NCI-H524 (cell line): Measurements from ENCODE around the gene NRARP.
"Not testable (repeated sequence)": the region's sequence is repeated elsewhere in the genome, so short reads cannot be mapped to it uniquely, and the experiment has no call there.

Experiments
- DNase-seq, 2 experiments: peaks; one replicate each; lab custom pipeline; 2025; lab: John Stamatoyannopoulos, UW

NRARP gene

GRCh38 chr9:137302118-137302448 lies at the start of gene NRARP:
Gene NRARP, minus strand, starts transcription at chr9:137302271. Its CDS starts 343 bp downstream, at chr9:137301928.
- peak; percentile 79 to 91 for DNase-seq

DNA sequence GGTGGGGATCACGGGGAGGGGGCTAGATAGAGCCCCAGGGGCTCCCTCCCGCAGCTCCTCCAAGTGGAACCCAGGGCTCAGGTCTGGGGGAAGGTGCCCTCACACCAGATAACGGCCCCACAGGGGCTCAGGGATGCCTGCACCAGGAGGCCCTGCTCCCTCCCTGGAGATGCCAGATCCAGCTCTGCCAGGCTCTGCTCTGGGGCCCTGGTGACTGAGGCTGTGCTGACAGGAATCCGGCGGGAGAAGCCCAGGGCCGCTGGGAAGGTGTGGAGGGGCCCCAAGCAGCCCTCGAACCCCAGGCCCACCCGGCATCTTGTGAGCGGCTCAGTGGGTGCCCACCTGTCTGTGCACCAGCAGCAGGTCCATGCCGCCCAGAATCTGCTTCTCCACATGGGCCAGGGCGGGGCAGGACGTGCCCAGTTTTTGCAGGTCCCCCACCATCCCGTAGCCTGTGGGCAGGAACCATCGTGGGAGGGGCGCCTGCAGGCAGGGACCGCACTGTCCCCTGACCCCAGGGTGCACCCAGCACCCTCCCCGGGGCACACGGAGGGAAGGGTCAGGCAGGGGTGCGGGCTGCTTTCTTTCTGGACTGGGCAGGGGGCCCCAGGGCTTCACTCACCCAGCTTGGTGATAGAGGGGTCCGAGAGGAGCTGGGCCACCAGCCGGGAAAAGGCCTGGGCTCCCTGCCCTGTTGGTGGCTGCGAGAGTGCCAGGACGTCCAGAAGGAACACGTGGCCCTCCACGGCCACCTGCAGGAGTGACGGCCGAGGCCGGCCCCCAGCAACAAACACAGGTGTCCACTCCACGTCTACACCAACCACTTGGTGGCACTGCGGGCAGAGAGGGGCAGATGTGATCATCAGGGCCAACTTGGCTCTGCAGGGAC lies 48.9 kb upstream of the NRARP start:
- DNase-seq, result no peak

GRCh38 chr9:137349471-137350033 lies 47.5 kb upstream of the NRARP start:
- no peak for DNase-seq

DNA sequence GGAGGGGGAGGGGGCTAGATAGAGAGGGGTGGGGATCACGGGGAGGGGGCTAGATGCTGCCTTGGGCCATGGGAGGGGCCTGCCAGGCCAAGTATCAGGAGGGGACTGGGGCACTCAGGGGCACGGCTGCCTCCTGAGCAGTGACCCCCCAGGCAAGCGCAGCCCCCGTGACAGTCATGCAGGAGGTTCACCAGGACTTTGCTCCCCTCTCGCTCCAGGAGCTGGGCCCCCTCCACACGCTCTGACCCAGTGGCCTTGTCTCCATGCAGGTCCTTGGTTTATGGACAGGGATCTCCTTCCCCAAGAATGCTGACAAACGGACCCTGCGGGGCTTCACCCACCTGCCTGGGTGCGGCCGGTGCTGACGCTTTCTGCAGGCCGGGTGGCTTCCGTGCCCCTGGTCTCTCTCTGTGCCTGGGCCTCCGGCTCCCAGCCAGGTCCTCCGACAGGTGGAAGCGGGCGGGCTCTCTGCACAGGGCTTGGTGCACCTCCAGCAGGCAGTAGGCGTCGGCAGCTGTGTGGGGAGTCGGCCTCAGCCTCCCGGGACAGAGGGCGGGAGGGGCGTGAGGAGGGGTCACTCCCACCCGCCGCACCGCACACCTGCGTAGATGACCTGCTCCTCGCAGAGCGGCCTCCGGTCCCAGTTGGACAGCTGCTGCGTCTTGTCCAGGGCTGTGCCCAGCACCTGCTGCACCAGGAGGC lies 46.8 kb upstream of the NRARP start:
- no peak for DNase-seq

- no peak for DNase-seq
These were observed 45.9 kb upstream of the NRARP start for GRCh38 chr9:137347928-137348327.

GRCh38 chr9:137342482-137342881 lies 40.4 kb upstream of the NRARP start:
- no peak for DNase-seq

- no peak for DNase-seq
These were observed 39.2 kb upstream of the NRARP start for GRCh38 chr9:137341227-137341626.

GRCh38 chr9:137339908-137340462 lies 37.9 kb upstream of the NRARP start:
- not testable (repeated sequence) for DNase-seq

- no peak for DNase-seq
These were observed 37.2 kb upstream of the NRARP start for GRCh38 chr9:137339045-137339907.

DNA sequence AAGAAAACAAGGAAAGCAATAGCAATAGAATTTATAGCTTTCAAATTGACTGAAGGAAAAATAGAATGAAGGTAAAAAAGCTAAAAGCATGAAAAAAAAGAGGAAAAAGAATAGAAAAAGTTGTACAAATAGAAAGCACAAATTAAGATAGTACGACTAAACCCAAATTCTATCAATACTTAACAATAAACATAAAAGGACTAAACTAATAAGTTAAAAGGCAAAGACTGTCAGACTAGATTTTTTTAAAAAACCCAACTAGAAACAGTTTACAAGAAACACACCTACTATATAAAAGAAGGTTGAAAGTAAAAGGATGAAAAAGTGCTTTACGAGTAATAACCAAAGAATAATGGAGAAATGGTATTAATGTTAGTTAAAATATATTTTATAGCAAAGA lies 34.7 kb upstream of the NRARP start:
- no peak for DNase-seq

DNA sequence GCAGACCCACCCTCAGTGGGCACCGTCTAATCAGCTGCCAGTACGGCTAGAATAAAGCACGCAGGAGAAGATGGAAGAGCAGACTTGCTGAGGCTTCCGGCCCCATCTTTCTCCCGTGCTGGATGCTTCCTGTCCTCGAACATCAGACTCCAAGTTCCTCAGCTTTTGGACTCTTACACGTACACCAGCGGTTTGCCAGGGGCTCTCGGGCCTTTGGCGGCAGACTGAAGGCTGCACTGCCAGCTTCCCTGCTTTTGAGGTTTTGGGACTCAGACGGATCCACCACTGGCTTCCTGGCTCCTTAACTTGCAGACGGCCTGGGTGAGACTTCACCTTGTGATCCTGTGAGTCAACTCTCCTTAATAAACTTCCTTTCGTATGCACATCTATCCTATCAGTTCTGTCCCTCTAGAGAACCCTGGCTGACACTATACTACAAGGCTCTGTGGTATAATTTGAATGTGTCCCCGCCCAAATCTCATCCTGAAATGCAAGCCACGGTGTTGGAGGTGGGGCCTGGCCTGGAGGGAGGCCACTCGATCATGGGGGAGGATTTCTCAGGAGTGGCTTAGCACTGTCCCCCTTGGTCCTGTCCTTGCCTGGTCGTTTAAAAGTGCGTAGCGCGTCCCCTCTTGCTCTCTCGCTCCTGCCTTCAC lies 31.1 kb upstream of the NRARP start:
- no peak for DNase-seq

DNA sequence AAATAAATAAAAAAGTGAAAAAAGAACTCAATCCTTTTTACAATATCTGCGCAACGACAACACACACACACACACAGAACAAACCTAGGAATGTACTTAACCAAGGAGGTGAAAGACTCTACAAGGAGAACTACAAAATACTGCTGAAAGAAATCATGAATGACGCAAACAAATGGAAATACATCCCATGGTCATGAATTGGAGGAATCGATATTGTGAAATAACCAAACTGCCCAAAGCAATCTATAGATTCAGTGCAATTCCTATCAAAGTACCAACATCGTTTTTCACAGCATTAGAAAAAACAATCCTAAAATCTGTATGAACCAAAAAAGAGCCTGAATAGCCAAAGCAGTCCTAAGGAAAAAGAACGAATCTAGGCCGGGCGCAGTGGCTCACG lies 29.9 kb upstream of the NRARP start:
- no peak for DNase-seq

DNA sequence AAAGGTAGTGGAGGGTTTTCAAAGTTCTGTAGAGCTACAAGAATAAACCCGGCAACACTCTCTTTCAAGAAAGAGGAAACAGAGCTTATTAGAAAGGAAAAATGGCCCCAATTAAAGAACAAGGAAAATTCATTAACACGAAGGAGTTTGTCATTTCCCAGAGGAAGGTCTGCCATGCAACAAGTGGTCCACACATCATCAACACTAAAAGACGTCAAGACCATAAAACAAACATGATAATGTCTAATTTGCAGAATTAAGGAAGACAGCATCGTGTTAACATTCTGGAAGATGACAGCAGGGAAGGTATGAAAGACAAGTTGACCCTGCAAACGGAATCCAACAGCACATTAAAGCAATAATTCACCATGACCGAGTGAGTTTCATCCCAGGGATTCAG lies 28.6 kb upstream of the NRARP start:
- no peak for DNase-seq

DNA sequence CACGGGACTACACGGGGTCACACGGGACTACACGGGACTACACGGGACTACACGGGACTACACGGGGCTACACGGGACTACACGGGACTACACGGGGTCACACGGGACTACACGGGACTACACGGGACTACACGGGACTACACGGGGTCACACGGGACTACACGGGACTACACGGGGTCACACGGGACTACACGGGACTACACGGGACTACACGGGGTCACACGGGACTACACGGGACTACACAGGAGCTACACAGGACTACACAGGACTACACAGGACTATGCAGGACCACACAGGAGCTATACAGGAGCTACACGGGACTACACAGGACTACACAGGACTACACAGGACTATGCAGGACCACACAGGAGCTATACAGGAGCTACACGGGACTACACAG lies 27.5 kb upstream of the NRARP start:
- DNase-seq, result not testable (repeated sequence)

- DNase-seq, result not testable (repeated sequence)
These were observed 25.8 kb upstream of the NRARP start for GRCh38 chr9:137327641-137328550.

DNA sequence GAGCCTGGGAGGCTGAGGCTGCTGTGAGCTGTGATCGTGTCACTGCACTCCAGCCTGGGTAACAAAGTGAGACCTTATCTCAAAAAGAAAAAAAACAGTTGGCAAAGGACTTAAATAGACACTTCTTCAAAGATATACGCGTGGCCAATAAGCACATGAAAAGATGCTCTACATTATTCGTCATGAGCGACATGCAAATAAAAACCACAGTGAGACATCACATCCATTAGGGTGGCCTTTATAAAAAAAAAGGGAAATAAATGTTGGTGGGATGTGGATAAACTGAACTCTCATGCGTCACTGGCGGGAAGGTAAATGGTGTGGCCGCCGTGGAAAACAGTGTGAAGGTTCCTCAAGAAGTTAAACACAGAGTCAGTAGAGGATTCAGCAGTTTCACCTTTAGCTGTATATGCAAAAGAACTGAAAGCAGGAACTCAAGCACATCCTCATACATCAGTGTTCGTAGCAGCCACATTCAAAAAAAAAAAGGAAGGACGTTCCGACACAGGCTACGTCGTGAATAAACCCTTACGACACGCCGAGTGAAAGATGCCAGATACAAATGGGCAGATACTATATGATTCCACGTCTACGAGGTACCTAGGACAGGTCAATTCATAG lies 24.5 kb upstream of the NRARP start:
- no peak for DNase-seq

DNA sequence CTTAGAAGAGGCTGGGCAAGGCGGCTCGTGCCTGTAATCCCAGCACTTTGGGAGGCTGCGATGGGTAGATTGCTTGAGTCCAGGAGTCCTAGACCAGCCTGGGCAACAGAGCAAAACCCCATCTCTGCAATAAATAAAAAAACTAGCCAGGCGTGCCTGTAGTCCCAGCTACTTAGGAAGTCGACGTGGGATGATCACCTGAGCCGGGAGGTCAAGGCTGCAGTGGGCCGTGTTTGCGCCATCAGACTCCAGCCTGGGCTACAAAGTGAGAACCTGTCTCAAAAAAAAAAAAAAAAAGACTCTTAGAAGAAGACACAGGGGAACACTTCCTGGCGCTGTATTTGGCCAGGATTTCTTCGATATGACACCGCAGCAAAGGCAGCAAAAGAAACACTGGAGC lies 23.7 kb upstream of the NRARP start:
- DNase-seq, result no peak

GRCh38 chr9:137325124-137325523 lies 23.1 kb upstream of the NRARP start:
- DNase-seq, result no peak

DNA sequence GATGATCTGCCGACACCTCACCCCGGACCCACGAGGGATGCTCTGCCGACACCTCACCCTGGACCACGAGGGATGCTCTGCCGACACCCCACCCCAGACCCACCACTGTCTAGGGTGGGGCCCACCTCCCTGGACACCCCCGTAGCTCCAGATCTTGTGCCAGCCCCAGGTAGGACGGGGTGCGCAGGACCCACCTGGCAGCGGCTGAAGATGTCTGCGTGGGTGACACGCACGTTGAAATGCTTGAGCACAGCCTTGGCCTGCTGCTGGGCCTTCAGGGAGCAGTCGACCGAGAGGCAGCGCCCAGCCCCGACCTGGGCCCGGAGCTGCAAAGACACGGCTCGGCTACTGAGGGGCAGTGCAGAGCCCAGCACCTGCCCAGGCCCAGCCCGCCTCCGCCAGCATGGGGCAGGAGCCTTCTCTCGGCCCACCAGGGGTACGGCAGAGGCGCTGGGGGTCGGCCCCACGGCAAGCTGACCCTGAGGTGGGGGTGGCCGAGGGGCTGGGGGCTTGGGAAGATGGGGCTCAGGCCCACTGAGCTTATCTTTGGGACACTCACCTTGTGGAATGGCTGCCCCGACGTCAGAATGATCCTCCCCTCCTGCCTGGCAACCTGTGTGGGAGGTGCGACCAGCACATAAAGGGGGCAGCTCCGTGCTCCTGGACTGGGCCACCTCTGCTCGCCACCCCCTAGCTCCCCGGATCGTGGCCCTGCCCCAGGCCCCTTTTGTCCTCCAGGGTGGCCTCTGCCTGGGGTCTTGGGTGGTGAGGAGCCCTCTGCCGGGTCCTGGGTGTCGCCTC lies 21.7 kb upstream of the NRARP start:
- DNase-seq, result no peak
